A549 (cell line): ENCODE results near the gene XPO5.

Experiments
- CEBPB ChIP-seq, 2 experiments: fragments of >200 bp in 1 of 2; sonication (Bioruptor Twin) in 1 of 2; formaldehyde crosslinking in 1 of 2; IDR thresholded peaks; 2 replicates each; pipeline ENCODE4 v1.6.1; 2012 to 2016
- HDAC2 ChIP-seq: fragments of 200-600 bp; sonication (generic); IDR thresholded peaks from 2 replicates; pipeline ENCODE4 v1.6.1; 2016
- HOXB13 ChIP-seq: fragments of 250-450 bp; sonication (Bioruptor Pico); IDR thresholded peaks from 2 replicates; pipeline ENCODE4 v1.5.0; 2020; ENCODE audit warnings: low read depth, mild to moderate bottlenecking, moderate library complexity
- MAZ ChIP-seq: fragments of 150-350 bp; IDR thresholded peaks from 2 replicates; pipeline ENCODE4 v1.6.1; 2014; ENCODE audit warnings: antibody characterized with exemption, low read depth, low read length, borderline replicate concordance
- POLR2A ChIP-seq: IDR thresholded peaks from 2 replicates; pipeline ENCODE4 v1.6.1; 2012; ENCODE audit warnings: mild to moderate bottlenecking, low read length
- TF ChIP-seq, protein P1 (sequence below): fragments of >200 bp; sonication (Bioruptor Twin); formaldehyde crosslinking; IDR thresholded peaks from 3 replicates; pipeline ENCODE4 v1.5.1; 2016

DNA sequence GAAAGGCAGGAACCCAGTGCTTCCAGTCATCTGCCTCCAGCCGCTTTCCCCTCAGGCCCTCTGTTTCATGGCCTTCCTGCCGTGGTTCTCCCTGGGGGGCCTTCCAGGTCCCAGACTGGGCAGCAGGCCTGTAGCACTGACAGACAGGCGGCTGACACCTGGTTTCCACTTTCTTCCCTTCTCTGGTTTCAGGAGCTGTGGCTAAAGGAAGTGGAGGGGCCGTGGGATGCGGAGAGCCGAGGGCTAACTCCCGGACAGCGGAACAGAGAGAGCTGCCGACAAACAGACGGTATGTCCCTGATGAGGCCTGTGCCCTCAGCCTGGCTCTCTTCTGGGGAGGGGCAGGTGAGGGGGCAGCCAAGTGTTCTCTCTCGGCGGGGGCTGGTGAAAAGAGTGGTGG, 78.1 kb downstream of the XPO5 start:
- no peak for TF ChIP-seq CEBPB (IDR thresholded peaks at IDR 0.05)
- TF ChIP-seq MAZ = no peak
- TF ChIP-seq HOXB13 (CRISPR knock-in tag) = no peak
- TF ChIP-seq POLR2A = no peak
- TF ChIP-seq, protein P1, sequence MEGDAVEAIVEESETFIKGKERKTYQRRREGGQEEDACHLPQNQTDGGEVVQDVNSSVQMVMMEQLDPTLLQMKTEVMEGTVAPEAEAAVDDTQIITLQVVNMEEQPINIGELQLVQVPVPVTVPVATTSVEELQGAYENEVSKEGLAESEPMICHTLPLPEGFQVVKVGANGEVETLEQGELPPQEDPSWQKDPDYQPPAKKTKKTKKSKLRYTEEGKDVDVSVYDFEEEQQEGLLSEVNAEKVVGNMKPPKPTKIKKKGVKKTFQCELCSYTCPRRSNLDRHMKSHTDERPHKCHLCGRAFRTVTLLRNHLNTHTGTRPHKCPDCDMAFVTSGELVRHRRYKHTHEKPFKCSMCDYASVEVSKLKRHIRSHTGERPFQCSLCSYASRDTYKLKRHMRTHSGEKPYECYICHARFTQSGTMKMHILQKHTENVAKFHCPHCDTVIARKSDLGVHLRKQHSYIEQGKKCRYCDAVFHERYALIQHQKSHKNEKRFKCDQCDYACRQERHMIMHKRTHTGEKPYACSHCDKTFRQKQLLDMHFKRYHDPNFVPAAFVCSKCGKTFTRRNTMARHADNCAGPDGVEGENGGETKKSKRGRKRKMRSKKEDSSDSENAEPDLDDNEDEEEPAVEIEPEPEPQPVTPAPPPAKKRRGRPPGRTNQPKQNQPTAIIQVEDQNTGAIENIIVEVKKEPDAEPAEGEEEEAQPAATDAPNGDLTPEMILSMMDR = no peak
- no peak for TF ChIP-seq HDAC2
